ENCODE results near the gene DLG1.

DNA sequence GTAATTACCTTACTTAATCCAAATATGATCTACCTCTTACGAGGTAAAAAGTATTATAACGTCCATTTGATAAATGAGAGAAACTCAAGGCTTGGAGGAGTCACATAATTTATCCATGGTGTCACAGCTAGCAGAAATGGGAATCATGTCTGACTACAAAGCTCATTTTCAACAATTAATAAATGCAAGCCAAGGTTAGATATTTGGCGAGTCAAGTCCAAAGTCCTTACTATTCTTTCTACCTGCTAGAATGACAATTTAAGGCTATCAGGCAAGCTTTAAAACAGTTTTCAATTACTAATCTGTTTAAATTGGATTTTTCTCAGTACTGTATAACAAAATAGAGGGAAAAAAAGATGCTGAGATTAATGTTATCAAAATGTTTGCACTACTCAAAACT is 68.6 kb downstream of the DLG1 start:
- TF ChIP-seq, protein P1, sequence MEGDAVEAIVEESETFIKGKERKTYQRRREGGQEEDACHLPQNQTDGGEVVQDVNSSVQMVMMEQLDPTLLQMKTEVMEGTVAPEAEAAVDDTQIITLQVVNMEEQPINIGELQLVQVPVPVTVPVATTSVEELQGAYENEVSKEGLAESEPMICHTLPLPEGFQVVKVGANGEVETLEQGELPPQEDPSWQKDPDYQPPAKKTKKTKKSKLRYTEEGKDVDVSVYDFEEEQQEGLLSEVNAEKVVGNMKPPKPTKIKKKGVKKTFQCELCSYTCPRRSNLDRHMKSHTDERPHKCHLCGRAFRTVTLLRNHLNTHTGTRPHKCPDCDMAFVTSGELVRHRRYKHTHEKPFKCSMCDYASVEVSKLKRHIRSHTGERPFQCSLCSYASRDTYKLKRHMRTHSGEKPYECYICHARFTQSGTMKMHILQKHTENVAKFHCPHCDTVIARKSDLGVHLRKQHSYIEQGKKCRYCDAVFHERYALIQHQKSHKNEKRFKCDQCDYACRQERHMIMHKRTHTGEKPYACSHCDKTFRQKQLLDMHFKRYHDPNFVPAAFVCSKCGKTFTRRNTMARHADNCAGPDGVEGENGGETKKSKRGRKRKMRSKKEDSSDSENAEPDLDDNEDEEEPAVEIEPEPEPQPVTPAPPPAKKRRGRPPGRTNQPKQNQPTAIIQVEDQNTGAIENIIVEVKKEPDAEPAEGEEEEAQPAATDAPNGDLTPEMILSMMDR (IDR thresholded peaks at IDR 0.05), result no peak
- TF ChIP-seq SIN3A (IDR thresholded peaks at IDR 0.05; ENCODE audit: borderline replicate concordance, insufficient read depth, low read depth, low read length) (no peak), POLR2AphosphoS5 (IDR thresholded peaks at IDR 0.05; ENCODE audit: low read depth, low read length) (no peak), TCF7L2 (IDR thresholded peaks at IDR 0.05; ENCODE audit: low read depth, low read length) (no peak)
- TF ChIP-seq, protein P2, sequence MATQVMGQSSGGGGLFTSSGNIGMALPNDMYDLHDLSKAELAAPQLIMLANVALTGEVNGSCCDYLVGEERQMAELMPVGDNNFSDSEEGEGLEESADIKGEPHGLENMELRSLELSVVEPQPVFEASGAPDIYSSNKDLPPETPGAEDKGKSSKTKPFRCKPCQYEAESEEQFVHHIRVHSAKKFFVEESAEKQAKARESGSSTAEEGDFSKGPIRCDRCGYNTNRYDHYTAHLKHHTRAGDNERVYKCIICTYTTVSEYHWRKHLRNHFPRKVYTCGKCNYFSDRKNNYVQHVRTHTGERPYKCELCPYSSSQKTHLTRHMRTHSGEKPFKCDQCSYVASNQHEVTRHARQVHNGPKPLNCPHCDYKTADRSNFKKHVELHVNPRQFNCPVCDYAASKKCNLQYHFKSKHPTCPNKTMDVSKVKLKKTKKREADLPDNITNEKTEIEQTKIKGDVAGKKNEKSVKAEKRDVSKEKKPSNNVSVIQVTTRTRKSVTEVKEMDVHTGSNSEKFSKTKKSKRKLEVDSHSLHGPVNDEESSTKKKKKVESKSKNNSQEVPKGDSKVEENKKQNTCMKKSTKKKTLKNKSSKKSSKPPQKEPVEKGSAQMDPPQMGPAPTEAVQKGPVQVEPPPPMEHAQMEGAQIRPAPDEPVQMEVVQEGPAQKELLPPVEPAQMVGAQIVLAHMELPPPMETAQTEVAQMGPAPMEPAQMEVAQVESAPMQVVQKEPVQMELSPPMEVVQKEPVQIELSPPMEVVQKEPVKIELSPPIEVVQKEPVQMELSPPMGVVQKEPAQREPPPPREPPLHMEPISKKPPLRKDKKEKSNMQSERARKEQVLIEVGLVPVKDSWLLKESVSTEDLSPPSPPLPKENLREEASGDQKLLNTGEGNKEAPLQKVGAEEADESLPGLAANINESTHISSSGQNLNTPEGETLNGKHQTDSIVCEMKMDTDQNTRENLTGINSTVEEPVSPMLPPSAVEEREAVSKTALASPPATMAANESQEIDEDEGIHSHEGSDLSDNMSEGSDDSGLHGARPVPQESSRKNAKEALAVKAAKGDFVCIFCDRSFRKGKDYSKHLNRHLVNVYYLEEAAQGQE (IDR thresholded peaks at IDR 0.05; ENCODE audit: insufficient read depth in 1 of 2, low read depth in 2 of 2, low read length in 1 of 2), result no peak
